GM21423 (cell line): ENCODE measurements around the gene SLC5A6.
"Not testable (repeated sequence)": the region's sequence is repeated elsewhere in the genome, so short reads cannot be mapped to it uniquely, and the experiment has no call there.

Source experiments
- ATAC-seq: cut with Tn5 transposase; IDR thresholded peaks from one replicate; pipeline ENCODE4 v1.9.1; 2021; ENCODE audit warnings: mild to moderate bottlenecking, moderate library complexity; ENCODE audit not compliant: unreplicated experiment

SLC5A6 gene

DNA sequence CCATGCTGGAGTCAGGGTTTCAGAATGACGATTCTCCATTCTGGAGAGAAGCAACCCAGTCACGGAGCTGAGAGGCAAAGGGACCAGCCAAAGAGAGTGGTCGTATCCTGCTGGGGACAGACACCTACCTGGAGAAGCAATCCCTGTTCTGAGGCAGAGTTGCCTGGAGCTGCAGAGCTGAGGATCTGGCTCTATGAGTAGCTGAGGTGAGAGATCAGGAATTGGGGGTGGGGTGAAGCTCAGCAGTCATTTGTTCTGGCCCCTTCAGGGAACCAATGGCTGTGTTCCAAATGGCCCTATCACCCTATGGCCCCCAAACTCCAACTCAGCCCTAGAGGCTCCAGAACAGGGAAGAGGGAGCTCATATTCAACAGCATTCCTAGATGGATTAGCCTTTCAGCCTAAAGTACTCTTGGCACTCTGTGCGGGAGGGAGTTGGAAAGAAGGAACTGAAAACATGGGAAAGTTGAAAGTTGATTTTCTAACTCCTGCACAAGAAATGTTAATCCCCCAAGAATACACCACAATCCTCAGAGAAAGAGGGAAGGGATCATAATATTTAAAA is 3.5 kb downstream of the SLC5A6 start:
- no peak for ATAC-seq

DNA sequence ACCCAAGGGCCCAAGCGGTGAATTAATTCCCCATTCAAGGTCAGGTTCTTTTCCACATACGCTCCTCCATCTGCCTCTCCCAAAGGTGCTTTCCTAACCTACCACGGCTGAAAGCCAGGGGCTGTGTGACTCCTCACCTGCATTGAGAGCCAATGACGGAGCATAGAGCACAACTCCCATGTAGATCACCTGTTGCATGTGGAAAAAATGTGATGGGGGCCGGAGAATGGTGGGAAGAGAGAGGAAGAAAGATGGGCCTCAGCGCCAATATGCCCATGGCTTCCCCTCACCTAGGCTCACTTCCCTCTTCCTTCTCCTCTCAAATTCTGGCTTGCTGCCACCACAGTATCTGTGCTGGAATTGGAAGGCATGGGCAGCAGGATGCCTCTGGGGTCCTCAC is 5.7 kb downstream of the SLC5A6 start:
- no peak for ATAC-seq

GRCh38 chr2:27205206-27205605 is 6.9 kb downstream of the SLC5A6 start:
- no peak for ATAC-seq

DNA sequence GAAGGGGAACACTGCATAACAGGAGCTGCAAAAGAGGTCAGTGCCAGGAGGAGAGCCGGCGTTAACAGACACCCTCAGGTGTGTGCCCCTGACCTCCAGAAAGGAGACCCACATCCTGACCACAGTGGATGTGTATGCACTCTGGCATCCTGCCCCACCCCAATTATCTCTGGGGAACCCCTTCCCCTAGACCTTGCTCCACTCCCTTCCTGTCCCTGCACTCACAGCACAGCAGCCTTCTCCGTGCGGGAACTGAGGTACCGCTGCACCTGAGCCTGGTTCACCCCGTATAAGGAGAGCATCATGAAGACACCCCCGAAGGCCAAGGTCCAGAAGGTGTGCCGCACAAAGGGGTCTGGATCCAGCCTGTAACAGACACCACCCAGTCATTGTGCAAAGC is 7.5 kb downstream of the SLC5A6 start:
- ATAC-seq: no peak

GRCh38 chr2:27203741-27204140 is 8.3 kb downstream of the SLC5A6 start:
- no peak for ATAC-seq

DNA sequence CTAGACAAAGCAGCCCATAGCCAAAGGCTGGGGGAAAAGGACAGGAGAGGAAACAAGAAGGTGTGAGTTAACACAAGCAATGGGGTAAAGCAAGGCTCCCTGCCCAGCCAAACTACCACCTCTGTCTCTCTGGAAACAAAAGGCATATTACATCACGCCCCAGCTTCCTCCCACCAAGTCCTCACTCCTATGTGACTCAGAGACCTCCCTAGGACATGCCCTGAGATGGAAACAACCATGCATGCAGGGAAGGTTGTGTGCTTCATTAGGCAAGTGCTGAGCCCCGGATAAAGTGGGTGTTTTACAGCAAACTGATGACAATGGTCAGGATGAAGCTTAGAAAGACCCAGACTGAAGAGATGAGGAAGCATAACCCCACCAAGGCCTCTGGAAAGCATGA is 9.2 kb downstream of the SLC5A6 start:
- no peak for ATAC-seq

DNA sequence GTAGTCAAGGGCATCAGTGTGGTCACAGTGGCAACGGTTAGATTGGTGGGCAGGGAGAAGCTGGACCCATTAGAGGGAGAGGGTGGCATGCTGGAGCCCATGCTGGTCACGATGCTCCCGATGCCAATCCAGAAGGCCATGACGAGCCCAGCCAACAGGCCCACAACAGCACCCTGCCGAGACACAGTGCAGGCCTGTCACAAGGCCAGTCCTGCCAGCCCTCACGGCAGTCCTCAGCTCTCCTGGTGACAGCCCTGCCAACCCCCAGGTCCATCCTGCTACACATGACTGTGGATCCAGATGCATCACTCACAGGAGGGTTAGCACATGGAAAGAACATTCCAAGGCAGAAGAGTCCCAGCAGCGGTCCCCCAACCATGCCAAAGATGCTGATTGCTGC is 10.4 kb downstream of the SLC5A6 start:
- no peak for ATAC-seq

GRCh38 chr2:27199241-27199640 is 12.8 kb downstream of the SLC5A6 start:
- ATAC-seq: no peak

DNA sequence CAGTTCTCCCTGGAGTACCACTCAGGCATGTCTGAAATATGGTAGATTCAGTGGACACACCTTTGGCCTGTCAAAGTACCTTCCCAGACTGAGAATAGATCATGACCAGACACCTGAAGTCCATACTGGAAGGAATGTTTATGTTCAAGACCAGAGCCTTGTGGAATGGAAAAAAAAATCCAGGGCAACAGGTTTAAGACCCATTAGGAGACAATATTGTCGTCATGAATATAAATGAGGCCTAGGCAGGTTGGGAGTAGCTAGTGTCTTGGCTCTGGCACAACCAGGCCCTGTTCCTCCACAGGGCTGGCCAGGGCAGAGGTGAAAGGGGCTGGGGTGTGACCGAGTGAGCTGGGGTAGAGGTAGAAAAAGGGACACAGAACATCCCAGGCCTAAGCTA is 13.4 kb downstream of the SLC5A6 start:
- ATAC-seq: no peak

DNA sequence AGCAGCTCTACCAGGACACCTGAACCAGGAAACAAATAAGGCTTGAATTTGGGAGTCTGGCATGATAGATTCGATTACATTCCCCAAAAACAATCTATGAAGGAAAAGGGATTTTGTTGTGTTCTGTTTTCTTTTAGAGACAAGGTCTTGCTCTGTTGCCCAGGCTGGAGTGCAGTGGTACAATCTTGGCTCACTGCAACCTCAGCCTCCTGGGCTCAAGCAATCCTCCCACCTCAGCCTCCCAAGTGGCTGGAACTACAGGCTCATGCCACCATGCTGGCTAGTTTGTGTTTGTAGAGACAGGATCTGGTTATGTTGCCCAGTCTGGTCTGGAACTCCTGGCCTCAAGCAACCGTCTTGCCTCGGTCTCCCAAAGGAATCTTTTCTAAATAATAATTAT is 14.0 kb downstream of the SLC5A6 start:
- not testable (repeated sequence) for ATAC-seq

DNA sequence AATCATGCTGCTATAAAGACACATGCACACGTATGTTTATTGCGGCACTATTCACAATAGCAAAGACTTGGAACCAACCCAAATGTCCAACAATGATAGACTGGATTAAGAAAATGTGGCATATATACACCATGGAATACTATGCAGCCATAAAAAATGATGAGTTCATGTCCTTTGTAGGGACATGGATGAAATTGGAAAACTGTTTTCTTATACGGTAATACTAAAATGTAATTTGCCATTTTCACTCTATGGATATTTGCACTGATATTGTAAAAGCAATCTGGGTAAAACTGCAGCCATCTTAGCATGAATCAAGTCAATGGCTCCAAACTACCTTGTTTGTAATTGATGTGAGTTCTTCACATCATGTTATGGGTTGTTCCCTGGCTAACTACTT is 16.3 kb downstream of the SLC5A6 start:
- not testable (repeated sequence) for ATAC-seq

- no peak for ATAC-seq
Observed at GRCh38 chr2:27194538-27195354, 17.3 kb downstream of the SLC5A6 start.

GRCh38 chr2:27191070-27191829 is 20.8 kb downstream of the SLC5A6 start:
- ATAC-seq: no peak

DNA sequence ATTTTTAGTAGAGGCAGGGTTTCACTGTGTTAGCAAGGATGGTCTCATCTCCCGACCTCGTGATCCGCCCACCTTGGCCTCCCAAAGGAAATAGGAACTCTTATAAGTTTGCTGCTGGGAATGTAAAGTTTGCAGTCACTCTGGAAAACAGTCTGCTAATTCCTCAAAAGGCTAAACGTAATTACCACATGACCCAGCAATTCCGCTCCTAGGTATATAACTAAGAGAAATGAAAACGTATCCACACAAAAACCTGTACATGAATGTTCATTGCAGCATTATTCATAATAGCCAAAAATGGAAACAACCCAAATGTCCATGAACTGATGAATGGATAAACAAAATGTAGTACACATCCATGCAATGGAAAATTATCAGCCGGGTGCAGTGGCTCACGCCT is 22.1 kb downstream of the SLC5A6 start:
- no peak for ATAC-seq

GRCh38 chr2:27186613-27187345 is 25.3 kb downstream of the SLC5A6 start:
- ATAC-seq: no peak

- no peak for ATAC-seq
Observed at GRCh38 chr2:27185331-27186026, 26.6 kb downstream of the SLC5A6 start.

- ATAC-seq: no peak
Observed at GRCh38 chr2:27184115-27184514, 28.0 kb downstream of the SLC5A6 start.

GRCh38 chr2:27182346-27182745 is 29.7 kb downstream of the SLC5A6 start:
- ATAC-seq: no peak

DNA sequence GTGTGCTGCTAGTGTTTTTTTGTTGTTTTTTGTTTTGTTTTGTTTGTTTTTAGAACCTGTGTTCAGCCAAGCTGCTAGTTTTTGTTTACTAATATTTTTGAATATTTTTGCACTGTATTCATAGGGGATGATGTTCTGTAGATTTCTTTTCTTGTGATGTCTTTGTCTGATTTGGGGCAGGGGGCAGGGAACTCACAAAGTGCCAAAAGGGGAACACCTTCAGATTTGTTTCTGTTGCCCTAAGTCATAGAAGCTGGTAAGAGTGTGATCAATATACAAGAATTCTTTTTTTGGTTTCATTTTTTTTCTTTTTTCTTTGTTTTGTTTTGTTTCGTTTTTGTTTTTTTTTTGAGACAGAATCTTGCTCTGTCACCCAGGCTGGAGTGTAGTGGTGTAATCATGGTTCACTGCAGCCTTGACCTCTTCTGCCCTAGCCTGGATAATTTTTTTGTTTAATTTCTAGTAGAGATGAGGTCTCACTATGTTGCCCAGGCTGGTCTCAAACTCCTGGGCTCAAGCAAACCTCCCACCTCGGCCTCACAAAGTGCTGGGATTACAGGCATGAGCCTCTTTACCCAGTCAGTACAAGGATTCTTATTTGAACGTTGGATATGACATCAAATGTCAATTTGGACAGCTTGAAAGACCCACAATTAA is 32.6 kb downstream of the SLC5A6 start:
- ATAC-seq: no peak

DNA sequence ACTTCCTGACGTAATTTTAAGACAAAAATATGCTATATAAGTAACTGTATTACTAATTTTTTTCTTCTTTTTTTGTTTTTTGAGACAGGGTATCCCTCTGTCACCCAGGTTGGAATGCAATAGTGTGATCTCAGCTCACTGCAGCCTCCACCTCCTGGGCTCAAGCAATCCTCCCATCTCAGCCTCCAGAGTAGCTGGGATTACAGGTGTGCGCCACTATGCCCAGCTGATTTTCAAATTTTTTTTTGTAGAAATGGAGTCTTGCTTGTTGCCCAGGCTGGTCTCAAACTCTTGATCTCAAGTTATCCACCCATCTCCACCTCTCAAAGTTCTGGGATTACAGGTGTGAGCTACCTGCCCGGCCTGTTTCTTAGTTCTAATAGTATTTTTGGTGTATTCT is 33.6 kb downstream of the SLC5A6 start:
- no peak for ATAC-seq
